GM12872 (cell line): ENCODE measurements around the gene PER2.

ENCODE experiments used
- CTCF ChIP-seq: IDR thresholded peaks from 3 replicates; pipeline ENCODE4 v1.5.1; 2011; ENCODE audit warnings: low read depth, mild to moderate bottlenecking, low read length, moderate library complexity; ENCODE audit not compliant: insufficient read depth

Gene PER2

GRCh38 chr2:238295144-238296112, 7.0 kb upstream of the PER2 start:
- TF ChIP-seq CTCF = no peak

- TF ChIP-seq CTCF = no peak
Observed at GRCh38 chr2:238294393-238295143, 6.2 kb upstream of the PER2 start.

- no peak for TF ChIP-seq CTCF
Observed at GRCh38 chr2:238294046-238294392, 5.6 kb upstream of the PER2 start.

GRCh38 chr2:238291550-238292281, 3.3 kb upstream of the PER2 start:
- no peak for TF ChIP-seq CTCF

GRCh38 chr2:238290715-238291549, 2.5 kb upstream of the PER2 start:
- TF ChIP-seq CTCF = no peak

GRCh38 chr2:238290091-238290509, 1.7 kb upstream of the PER2 start:
- TF ChIP-seq CTCF = no peak
